Upper lobe of left lung (tissue), 6 donors: ENCODE results near the gene HSPG2. TPM values are rescaled to one million over a fixed set of nuclear protein-coding genes. Genes with fewer than 3 reads are reported as not detected.

Experiments used
- ATAC-seq, 2 donors: fragments of 200-7000 bp; cut with Tn5 transposase; one replicate each; pipeline ENCODE4 v1.9.1; 2022; ENCODE audit warnings: mild to moderate bottlenecking in 2 of 2, moderate library complexity in 2 of 2; ENCODE audit not compliant: low FRiP score in 2 of 2
- DNase-seq, 2 donors: peaks; one replicate each; pipeline ENCODE4 v3.0.0-alpha.2; 2019 to 2020
- H3K27ac ChIP-seq, 4 donors: fragments of 200-600 bp; sonication (generic); one replicate each; pipeline ENCODE4 v1.5.1; 2016 to 2019
- H3K27me3 ChIP-seq, 4 donors: fragments of 200-600 bp; sonication (generic); one replicate each; pipeline ENCODE4 v1.5.1; 2017 to 2019
- H3K36me3 ChIP-seq, 4 donors: fragments of 200-600 bp; sonication (generic); one replicate each; pipeline ENCODE4 v1.5.1; 2016 to 2019
- H3K4me1 ChIP-seq, 4 donors: fragments of 200-600 bp; sonication (generic); one replicate each; pipeline ENCODE4 v1.5.1; 2018 to 2019
- H3K4me3 ChIP-seq, 4 donors: fragments of 200-600 bp; sonication (generic); one replicate each; pipeline ENCODE4 v1.5.1; 2017 to 2019; ENCODE audit warnings: mild to moderate bottlenecking in 2 of 4, moderate library complexity in 1 of 4
- H3K9me3 ChIP-seq, 4 donors: fragments of 200-600 bp; sonication (generic); one replicate each; pipeline ENCODE4 v1.5.1; 2018 to 2019
- EP300 ChIP-seq, 4 donors: sonication (generic); formaldehyde crosslinking; IDR thresholded peaks; one replicate each; pipeline ENCODE4 v1.5.1; 2017; ENCODE audit warnings: antibody characterized with exemption in 4 of 4, control low read depth in 2 of 4
- POLR2A ChIP-seq, 4 donors: fragments of 450-650 bp; IDR thresholded peaks; one replicate each; pipeline ENCODE4 v1.5.1; 2016 to 2017; ENCODE audit warnings: antibody characterized with exemption in 4 of 4, mild to moderate bottlenecking in 2 of 4
- POLR2AphosphoS5 ChIP-seq, 2 donors: sonication (generic); formaldehyde crosslinking; IDR thresholded peaks; one replicate each; pipeline ENCODE4 v1.5.1; 2017; ENCODE audit warnings: antibody characterized with exemption in 2 of 2
- WGBS, 2 donors: methylation state at CpG; one replicate each; pipeline ENCODE4 v1.1.5; 2017 to 2018; 5-methylcytosine and 5-hydroxymethylcytosine counted together
- total RNA-seq, 6 donors: library from RNA; depleted of rRNA in 4 of 6; stranded (reverse); fragments of >200 nt in 4 of 6; gene quantifications; one replicate each; pipeline versions ENCODE4 v1.1.0 to v1.2.1, GENCODE V29; 2016 to 2021
- TF ChIP-seq, protein P1 (sequence below), 6 experiments: fragments of 450-650 bp in 4 of 6; fragments of 200-600 bp in 2 of 6; sonication (generic) in 2 of 6; IDR thresholded peaks; one replicate each; pipeline ENCODE4 v1.5.1; 2016 to 2019; ENCODE audit warnings: antibody characterized with exemption in 6 of 6
- donor health status: DM: no; HTN: no; CAD: no; lungs with moderate emphysema.
- donor health status: DM: no; HTN: yes; CAD: no; lungs with severe emphysema.

Gene HSPG2
- total RNA-seq, 6 donors from 2014 or later = 104 to 433 (median 227) TPM

DNA sequence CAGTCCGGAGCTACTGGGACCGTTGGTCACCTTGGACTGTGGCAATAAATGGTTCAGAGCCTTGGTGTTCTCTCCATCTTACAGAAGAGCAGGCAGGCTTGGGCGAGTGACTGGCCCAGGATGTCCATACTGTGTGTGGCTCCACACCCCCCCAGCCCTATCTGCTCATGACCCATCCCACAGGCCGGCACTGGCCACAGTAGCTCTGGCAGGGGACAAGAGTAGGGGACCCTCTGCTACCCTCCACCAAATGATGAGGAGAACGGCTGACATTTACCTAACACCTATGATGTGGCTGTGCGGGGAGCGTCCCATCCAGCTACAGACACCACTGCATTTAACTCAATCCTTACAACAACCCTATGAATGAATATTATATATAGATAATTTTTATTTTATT, 111.7 kb downstream of the HSPG2 start:
- DNase-seq = no peak
- Histone ChIP-seq H3K27me3 (no peaks in the 10 kb centered on the region), H3K36me3 (peaks cover 21 to 88% (median 64%) of the 10 kb centered on the region in 4 donors), H3K4me3 (no peak overlapping the region), H3K9me3 (no peaks in the 10 kb centered on the region), H3K27ac (no peak overlapping the region), H3K4me1 (no peaks in the 10 kb centered on the region)
- WGBS, 2 donors = 90 to 95% methylated on average over 7 of the region's 7 CpGs
- TF ChIP-seq, protein P1, sequence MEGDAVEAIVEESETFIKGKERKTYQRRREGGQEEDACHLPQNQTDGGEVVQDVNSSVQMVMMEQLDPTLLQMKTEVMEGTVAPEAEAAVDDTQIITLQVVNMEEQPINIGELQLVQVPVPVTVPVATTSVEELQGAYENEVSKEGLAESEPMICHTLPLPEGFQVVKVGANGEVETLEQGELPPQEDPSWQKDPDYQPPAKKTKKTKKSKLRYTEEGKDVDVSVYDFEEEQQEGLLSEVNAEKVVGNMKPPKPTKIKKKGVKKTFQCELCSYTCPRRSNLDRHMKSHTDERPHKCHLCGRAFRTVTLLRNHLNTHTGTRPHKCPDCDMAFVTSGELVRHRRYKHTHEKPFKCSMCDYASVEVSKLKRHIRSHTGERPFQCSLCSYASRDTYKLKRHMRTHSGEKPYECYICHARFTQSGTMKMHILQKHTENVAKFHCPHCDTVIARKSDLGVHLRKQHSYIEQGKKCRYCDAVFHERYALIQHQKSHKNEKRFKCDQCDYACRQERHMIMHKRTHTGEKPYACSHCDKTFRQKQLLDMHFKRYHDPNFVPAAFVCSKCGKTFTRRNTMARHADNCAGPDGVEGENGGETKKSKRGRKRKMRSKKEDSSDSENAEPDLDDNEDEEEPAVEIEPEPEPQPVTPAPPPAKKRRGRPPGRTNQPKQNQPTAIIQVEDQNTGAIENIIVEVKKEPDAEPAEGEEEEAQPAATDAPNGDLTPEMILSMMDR (IDR thresholded peaks at IDR 0.05) = no peak
- TF ChIP-seq POLR2AphosphoS5 (IDR thresholded peaks at IDR 0.05) (no peak), POLR2A (IDR thresholded peaks at IDR 0.05) (no peak), EP300 (IDR thresholded peaks at IDR 0.05) (no peak)
- no peak for ATAC-seq

DNA sequence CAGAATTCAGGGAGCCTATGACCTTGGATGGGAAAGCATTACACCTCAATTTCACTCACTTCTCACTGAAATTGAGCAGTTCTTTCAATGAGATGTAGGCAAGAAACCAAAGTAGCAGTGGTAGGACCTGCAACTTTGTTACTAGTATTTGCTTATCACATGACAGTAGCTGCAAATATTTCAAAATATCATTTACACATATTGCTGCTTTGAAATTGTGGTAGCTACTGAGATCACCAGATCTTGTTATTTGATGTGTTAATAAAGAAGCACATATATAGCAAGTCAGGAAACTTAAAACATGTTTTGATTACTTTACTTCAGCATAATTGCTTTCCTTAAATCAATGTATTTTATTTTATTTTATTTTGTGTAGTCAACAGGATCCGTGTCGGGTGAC, 112.2 kb downstream of the HSPG2 start:
- no peaks in the 10 kb centered on the region for H3K4me1 ChIP-seq
- H3K27ac ChIP-seq = no peak overlapping the region
- H3K36me3 ChIP-seq = peaks cover 19 to 85% (median 60%) of the 10 kb centered on the region in 4 donors
- no peak overlapping the region for H3K4me3 ChIP-seq
- no peaks in the 10 kb centered on the region for H3K27me3 ChIP-seq
- TF ChIP-seq POLR2A (IDR thresholded peaks at IDR 0.05) (no peak), EP300 (IDR thresholded peaks at IDR 0.05) (no peak), POLR2AphosphoS5 (IDR thresholded peaks at IDR 0.05) (no peak)
- TF ChIP-seq, protein P1 (IDR thresholded peaks at IDR 0.05) = no peak
- ATAC-seq (no peak), DNase-seq (no peak)
- no peaks in the 10 kb centered on the region for H3K9me3 ChIP-seq
- 98 to 100% methylated on average over 2 of the region's 2 CpGs for WGBS, 2 donors

DNA sequence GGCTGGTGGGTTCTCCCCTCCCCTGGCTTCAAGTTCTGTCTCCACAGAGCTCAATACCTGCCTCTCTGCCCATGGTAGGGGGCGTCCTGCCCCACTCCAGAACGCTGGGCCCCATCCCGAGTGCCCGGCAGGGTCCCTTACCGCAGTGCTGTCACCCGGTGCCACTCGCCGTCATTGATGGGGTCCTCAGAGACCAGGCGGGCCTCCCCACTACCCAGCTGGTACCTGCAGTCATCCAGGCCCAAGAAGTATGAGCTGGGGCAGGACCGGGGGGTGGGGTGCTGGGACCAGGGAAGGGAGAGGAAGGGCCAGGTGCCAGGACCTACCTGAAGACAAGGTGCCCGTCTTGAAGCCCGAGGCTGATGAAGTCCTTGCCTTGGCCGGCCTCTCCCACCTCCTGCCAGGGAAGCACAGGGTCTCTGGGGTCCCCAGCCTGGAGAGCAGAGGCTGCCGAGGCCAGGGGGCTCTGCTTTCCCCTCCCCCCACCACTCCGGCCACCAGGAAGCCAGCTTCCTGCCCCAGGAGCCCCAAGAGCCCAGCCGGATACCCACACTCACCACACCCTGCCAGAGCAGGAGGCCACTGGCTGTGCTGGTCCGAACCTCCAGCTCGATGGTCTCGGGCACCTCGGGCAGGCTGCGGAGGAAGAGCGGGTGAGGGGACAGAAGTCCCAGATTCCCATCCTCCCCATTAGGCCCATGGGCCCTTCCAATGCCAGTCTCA, 113.0 kb downstream of the HSPG2 start:
- WGBS, 2 donors = 81 to 86% methylated on average over 12 to 19 of the region's 22 CpGs
- H3K4me1 ChIP-seq = no peaks in the 10 kb centered on the region
- peaks cover 17 to 77% (median 52%) of the 10 kb centered on the region in 4 donors for H3K36me3 ChIP-seq
- ATAC-seq = no peak
- TF ChIP-seq POLR2AphosphoS5 (IDR thresholded peaks at IDR 0.05) = no peak
- TF ChIP-seq POLR2A (IDR thresholded peaks at IDR 0.05) = no peak
- TF ChIP-seq, protein P1 (IDR thresholded peaks at IDR 0.05) = no peak
- TF ChIP-seq EP300 (IDR thresholded peaks at IDR 0.05) = no peak
- H3K27ac ChIP-seq = no peak overlapping the region
- no peak overlapping the region for H3K4me3 ChIP-seq
- H3K27me3 ChIP-seq = no peaks in the 10 kb centered on the region
- H3K9me3 ChIP-seq = no peaks in the 10 kb centered on the region
- DNase-seq = peak in 1 of 2 donors; percentile 60

DNA sequence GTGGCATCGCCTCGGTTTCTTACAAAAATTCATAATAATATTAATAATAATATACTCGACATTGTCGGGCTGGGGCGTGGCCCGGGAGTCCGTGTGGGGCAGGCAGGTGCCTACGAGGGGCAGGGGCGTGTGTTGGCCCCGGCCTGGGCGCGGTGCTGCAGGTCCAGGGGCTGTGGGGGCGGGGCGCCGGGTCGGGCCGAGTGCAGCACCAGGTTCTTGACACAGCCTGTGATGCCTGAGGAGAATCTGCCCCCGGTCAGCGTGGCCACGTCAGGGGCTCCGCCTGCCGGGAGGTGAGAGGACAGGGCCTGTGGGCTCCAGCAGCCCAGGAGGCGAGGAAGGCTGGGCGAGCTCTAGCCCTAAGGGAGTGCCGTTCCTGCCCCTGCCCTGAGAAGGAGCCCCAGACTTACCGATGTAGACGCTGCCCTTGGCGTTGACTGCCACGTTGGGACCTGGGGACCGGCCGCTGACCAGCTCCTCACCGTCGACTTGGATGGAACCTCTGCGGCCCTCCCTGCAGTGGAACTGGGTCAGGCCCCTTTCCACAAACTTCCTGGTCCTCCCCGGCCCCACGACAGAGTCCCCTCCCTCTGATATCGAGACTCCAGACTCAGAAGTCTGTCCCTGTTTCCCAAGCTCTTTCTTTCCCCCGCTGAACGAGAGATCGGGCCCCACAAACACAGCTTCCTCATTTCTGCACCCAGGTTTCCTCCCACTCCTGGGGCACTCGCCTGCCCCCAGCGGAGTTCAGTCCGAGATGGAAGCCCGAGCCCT, 113.7 kb downstream of the HSPG2 start:
- Histone ChIP-seq H3K27me3 (no peaks in the 10 kb centered on the region), H3K4me1 (no peaks in the 10 kb centered on the region), H3K4me3 (no peak overlapping the region), H3K9me3 (no peaks in the 10 kb centered on the region), H3K36me3 (peaks cover 11 to 69% (median 45%) of the 10 kb centered on the region in 4 donors), H3K27ac (no peak overlapping the region)
- 69 to 82% methylated on average over 30 to 44 of the region's 44 CpGs for WGBS, 2 donors
- ATAC-seq (no peak), DNase-seq (peak in 1 of 2 donors; percentile 86)
- no peak for TF ChIP-seq POLR2A (IDR thresholded peaks at IDR 0.05)
- no peak for TF ChIP-seq POLR2AphosphoS5 (IDR thresholded peaks at IDR 0.05)
- TF ChIP-seq EP300 (IDR thresholded peaks at IDR 0.05) = no peak
- TF ChIP-seq, protein P1 (IDR thresholded peaks at IDR 0.05) = no peak
